Measurements from ENCODE around the gene PTPRD. TPM values are rescaled to one million over a fixed set of nuclear protein-coding genes. Genes with fewer than 3 reads are reported as not detected.

Gene PTPRD
- total and polyA plus RNA-seq, 2 experiments from 2014 or later = 11.5 to 58.0 TPM

DNA sequence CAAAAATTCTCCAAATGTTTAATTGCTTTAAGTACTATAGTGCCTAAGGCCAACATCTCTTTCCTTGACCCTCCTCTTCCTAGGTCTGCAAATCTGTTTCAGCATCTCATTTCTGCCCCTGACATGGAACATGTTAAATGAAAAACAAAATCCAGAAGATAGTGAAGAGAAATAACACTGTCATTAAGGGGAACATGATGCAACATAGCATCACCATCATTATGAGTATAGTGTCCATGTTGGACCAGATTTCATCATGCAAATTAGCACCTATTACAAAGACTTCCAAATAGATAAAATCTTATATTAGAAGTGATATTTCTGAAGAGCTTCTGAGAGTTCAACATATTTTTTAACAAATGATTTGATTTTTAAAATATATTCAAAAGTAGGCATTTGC lies 375.2 kb downstream of the PTPRD start:
- peaks cover 23% of the 10 kb centered on the region for H3K4me1 Mint-ChIP-seq
- Histone ChIP-seq H3K27me3 (ENCODE audit: insufficient read depth) (no peaks in the 10 kb centered on the region), H3K4me3 (no peak overlapping the region), H3K27ac (ENCODE audit: low read depth) (no peak overlapping the region), H2AFZ (no peak overlapping the region), H4K20me1 (replicated peaks; ENCODE audit: insufficient read depth) (no peaks in the 10 kb centered on the region), H3K36me3 (ENCODE audit: insufficient read depth) (no peaks in the 10 kb centered on the region), H3F3A (replicated peaks; ENCODE audit: low read depth) (no peaks in the 10 kb centered on the region), H3K4me1 (ENCODE audit: insufficient read depth) (peaks cover 29% of the 10 kb centered on the region), H3K4me2 (no peak overlapping the region), H3K79me2 (replicated peaks; ENCODE audit: insufficient read depth) (no peaks in the 10 kb centered on the region), H3K9me2 (ENCODE audit: insufficient read depth) (no peaks in the 10 kb centered on the region)
- no peak overlapping the region for H3K4me3 Mint-ChIP-seq
- TF ChIP-seq ZNF114 (CRISPR knock-in tag; IDR thresholded peaks at IDR 0.05) (no peak), STAT1 (IDR thresholded peaks at IDR 0.05; ENCODE audit: unreplicated experiment) (no peak), EZH2 (IDR thresholded peaks at IDR 0.05; ENCODE audit: low read depth, unreplicated experiment) (no peak), POLR2AphosphoS5 (IDR thresholded peaks at IDR 0.05; ENCODE audit: low read depth) (no peak), EZH2phosphoT487 (IDR thresholded peaks at IDR 0.05; ENCODE audit: unreplicated experiment) (no peak), ZNF331 (CRISPR knock-in tag; IDR thresholded peaks at IDR 0.05; ENCODE audit: low read depth) (no peak), NANOG (IDR thresholded peaks at IDR 0.05; ENCODE audit: borderline replicate concordance) (no peak), CREB1 (CRISPR knock-in tag; IDR thresholded peaks at IDR 0.05; ENCODE audit: low read depth) (no peak), JUNB (IDR thresholded peaks at IDR 0.05; ENCODE audit: unreplicated experiment) (no peak)
- TF ChIP-seq, protein P1, sequence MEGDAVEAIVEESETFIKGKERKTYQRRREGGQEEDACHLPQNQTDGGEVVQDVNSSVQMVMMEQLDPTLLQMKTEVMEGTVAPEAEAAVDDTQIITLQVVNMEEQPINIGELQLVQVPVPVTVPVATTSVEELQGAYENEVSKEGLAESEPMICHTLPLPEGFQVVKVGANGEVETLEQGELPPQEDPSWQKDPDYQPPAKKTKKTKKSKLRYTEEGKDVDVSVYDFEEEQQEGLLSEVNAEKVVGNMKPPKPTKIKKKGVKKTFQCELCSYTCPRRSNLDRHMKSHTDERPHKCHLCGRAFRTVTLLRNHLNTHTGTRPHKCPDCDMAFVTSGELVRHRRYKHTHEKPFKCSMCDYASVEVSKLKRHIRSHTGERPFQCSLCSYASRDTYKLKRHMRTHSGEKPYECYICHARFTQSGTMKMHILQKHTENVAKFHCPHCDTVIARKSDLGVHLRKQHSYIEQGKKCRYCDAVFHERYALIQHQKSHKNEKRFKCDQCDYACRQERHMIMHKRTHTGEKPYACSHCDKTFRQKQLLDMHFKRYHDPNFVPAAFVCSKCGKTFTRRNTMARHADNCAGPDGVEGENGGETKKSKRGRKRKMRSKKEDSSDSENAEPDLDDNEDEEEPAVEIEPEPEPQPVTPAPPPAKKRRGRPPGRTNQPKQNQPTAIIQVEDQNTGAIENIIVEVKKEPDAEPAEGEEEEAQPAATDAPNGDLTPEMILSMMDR (conservative IDR thresholded peaks at IDR 0.05; ENCODE audit: low read depth in 2 of 2) = no peak
- TF ChIP-seq, protein P2, sequence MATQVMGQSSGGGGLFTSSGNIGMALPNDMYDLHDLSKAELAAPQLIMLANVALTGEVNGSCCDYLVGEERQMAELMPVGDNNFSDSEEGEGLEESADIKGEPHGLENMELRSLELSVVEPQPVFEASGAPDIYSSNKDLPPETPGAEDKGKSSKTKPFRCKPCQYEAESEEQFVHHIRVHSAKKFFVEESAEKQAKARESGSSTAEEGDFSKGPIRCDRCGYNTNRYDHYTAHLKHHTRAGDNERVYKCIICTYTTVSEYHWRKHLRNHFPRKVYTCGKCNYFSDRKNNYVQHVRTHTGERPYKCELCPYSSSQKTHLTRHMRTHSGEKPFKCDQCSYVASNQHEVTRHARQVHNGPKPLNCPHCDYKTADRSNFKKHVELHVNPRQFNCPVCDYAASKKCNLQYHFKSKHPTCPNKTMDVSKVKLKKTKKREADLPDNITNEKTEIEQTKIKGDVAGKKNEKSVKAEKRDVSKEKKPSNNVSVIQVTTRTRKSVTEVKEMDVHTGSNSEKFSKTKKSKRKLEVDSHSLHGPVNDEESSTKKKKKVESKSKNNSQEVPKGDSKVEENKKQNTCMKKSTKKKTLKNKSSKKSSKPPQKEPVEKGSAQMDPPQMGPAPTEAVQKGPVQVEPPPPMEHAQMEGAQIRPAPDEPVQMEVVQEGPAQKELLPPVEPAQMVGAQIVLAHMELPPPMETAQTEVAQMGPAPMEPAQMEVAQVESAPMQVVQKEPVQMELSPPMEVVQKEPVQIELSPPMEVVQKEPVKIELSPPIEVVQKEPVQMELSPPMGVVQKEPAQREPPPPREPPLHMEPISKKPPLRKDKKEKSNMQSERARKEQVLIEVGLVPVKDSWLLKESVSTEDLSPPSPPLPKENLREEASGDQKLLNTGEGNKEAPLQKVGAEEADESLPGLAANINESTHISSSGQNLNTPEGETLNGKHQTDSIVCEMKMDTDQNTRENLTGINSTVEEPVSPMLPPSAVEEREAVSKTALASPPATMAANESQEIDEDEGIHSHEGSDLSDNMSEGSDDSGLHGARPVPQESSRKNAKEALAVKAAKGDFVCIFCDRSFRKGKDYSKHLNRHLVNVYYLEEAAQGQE (IDR thresholded peaks at IDR 0.05; ENCODE audit: unreplicated experiment) = no peak
- TF ChIP-seq, protein P3, sequence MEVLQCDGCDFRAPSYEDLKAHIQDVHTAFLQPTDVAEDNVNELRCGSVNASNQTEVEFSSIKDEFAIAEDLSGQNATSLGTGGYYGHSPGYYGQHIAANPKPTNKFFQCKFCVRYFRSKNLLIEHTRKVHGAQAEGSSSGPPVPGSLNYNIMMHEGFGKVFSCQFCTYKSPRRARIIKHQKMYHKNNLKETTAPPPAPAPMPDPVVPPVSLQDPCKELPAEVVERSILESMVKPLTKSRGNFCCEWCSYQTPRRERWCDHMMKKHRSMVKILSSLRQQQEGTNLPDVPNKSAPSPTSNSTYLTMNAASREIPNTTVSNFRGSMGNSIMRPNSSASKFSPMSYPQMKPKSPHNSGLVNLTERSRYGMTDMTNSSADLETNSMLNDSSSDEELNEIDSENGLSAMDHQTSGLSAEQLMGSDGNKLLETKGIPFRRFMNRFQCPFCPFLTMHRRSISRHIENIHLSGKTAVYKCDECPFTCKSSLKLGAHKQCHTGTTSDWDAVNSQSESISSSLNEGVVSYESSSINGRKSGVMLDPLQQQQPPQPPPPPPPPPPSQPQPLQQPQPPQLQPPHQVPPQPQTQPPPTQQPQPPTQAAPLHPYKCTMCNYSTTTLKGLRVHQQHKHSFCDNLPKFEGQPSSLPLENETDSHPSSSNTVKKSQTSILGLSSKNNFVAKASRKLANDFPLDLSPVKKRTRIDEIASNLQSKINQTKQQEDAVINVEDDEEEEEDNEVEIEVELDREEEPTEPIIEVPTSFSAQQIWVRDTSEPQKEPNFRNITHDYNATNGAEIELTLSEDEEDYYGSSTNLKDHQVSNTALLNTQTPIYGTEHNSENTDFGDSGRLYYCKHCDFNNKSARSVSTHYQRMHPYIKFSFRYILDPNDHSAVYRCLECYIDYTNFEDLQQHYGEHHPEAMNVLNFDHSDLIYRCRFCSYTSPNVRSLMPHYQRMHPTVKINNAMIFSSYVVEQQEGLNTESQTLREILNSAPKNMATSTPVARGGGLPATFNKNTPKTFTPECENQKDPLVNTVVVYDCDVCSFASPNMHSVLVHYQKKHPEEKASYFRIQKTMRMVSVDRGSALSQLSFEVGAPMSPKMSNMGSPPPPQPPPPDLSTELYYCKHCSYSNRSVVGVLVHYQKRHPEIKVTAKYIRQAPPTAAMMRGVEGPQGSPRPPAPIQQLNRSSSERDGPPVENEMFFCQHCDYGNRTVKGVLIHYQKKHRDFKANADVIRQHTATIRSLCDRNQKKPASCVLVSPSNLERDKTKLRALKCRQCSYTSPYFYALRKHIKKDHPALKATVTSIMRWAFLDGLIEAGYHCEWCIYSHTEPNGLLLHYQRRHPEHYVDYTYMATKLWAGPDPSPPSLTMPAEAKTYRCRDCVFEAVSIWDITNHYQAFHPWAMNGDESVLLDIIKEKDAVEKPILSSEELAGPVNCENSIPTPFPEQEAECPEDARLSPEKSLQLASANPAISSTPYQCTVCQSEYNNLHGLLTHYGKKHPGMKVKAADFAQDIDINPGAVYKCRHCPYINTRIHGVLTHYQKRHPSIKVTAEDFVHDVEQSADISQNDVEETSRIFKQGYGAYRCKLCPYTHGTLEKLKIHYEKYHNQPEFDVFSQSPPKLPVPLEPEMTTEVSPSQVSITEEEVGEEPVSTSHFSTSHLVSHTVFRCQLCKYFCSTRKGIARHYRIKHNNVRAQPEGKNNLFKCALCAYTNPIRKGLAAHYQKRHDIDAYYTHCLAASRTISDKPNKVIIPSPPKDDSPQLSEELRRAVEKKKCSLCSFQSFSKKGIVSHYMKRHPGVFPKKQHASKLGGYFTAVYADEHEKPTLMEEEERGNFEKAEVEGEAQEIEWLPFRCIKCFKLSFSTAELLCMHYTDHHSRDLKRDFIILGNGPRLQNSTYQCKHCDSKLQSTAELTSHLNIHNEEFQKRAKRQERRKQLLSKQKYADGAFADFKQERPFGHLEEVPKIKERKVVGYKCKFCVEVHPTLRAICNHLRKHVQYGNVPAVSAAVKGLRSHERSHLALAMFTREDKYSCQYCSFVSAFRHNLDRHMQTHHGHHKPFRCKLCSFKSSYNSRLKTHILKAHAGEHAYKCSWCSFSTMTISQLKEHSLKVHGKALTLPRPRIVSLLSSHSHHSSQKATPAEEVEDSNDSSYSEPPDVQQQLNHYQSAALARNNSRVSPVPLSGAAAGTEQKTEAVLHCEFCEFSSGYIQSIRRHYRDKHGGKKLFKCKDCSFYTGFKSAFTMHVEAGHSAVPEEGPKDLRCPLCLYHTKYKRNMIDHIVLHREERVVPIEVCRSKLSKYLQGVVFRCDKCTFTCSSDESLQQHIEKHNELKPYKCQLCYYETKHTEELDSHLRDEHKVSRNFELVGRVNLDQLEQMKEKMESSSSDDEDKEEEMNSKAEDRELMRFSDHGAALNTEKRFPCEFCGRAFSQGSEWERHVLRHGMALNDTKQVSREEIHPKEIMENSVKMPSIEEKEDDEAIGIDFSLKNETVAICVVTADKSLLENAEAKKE (CRISPR knock-in tag; IDR thresholded peaks at IDR 0.05) = no peak
- ATAC-seq = no peak
- no peaks in the 10 kb centered on the region; the same call in 2 of the 3 replicates for H3K36me3 Mint-ChIP-seq (ENCODE audit: low read depth)
- no peaks in the 10 kb centered on the region for H3K27me3 Mint-ChIP-seq (ENCODE audit: insufficient read depth, low read depth, poor library complexity)
- DNase-seq (ENCODE audit: low spot score) = no peak
- H3K27ac Mint-ChIP-seq = 0 out of 2 replicates have a peak overlapping the region, but pooled peaks have one; percentile 26
- no peaks in the 10 kb centered on the region for H3K9me3 Mint-ChIP-seq
